ENCODE measurements around the gene PDIA4. TPM values are rescaled to one million over a fixed set of nuclear protein-coding genes. Genes with fewer than 3 reads are reported as not detected.
"Not testable (repeated sequence)": the region's sequence is repeated elsewhere in the genome, so short reads cannot be mapped to it uniquely, and the experiment has no call there.

Gene PDIA4
- total and polyA plus RNA-seq, 4 donors = 80.2 to 123 (median 85.5) TPM

- no peaks in the 10 kb centered on the region for H3K27me3 ChIP-seq (ENCODE audit: control insufficient read depth, insufficient read depth, low read length)
- H3K36me3 ChIP-seq (ENCODE audit: control insufficient read depth, insufficient read depth, low read length) = no peaks in the 10 kb centered on the region
- peak overlapping the region; percentile 74 for H3K4me3 ChIP-seq (ENCODE audit: low read depth, low read length)
- peak overlapping the region; percentile 75 for H3K27ac ChIP-seq (ENCODE audit: low read depth, low read length)
- peaks cover 12% of the 10 kb centered on the region for H3K4me1 ChIP-seq (ENCODE audit: control insufficient read depth, insufficient read depth, low read length)
- peak in 4 of 6 donors; percentile 27 to 89 (median 60) for DNase-seq (ENCODE audit: low read depth in 4 of 6, low spot score in 6 of 6)
- WGBS (ENCODE audit: insufficient coverage) = 0% methylated on average over 12 of the region's 23 CpGs
- H3K9me3 ChIP-seq (ENCODE audit: control insufficient read depth, insufficient read depth, low read length) = no peaks in the 10 kb centered on the region
Measured at GRCh38 chr7:148982654-148983199, 45.6 kb downstream of the PDIA4 start.

- Histone ChIP-seq H3K27me3 (ENCODE audit: control insufficient read depth, insufficient read depth, low read length) (no peaks in the 10 kb centered on the region), H3K9me3 (ENCODE audit: control insufficient read depth, insufficient read depth, low read length) (no peaks in the 10 kb centered on the region), H3K4me1 (ENCODE audit: control insufficient read depth, insufficient read depth, low read length) (peaks cover 4% of the 10 kb centered on the region), H3K27ac (ENCODE audit: low read depth, low read length) (no peak overlapping the region), H3K4me3 (ENCODE audit: low read depth, low read length) (no peak overlapping the region), H3K36me3 (ENCODE audit: control insufficient read depth, insufficient read depth, low read length) (no peaks in the 10 kb centered on the region)
- 84% methylated on average over 7 of the region's 9 CpGs for WGBS (ENCODE audit: insufficient coverage)
- DNase-seq (ENCODE audit: low read depth in 4 of 6, low spot score in 6 of 6) = no peak
Measured at GRCh38 chr7:148979827-148980226, 48.5 kb downstream of the PDIA4 start.

- not testable (repeated sequence) for DNase-seq (ENCODE audit: low read depth in 4 of 6, low spot score in 6 of 6); H3K27me3 ChIP-seq (ENCODE audit: control insufficient read depth, insufficient read depth, low read length); H3K27ac ChIP-seq (ENCODE audit: low read depth, low read length); H3K36me3 ChIP-seq (ENCODE audit: control insufficient read depth, insufficient read depth, low read length); H3K4me1 ChIP-seq (ENCODE audit: control insufficient read depth, insufficient read depth, low read length); H3K9me3 ChIP-seq (ENCODE audit: control insufficient read depth, insufficient read depth, low read length); H3K4me3 ChIP-seq (ENCODE audit: low read depth, low read length)
- 51% methylated on average over 2 of the region's 7 CpGs for WGBS (ENCODE audit: insufficient coverage)
Measured at GRCh38 chr7:148979072-148979471, 49.2 kb downstream of the PDIA4 start.

- H3K9me3 ChIP-seq (ENCODE audit: control insufficient read depth, insufficient read depth, low read length) = no peaks in the 10 kb centered on the region
- H3K36me3 ChIP-seq (ENCODE audit: control insufficient read depth, insufficient read depth, low read length) = no peaks in the 10 kb centered on the region
- peaks cover 4% of the 10 kb centered on the region for H3K4me1 ChIP-seq (ENCODE audit: control insufficient read depth, insufficient read depth, low read length)
- no peak overlapping the region for H3K4me3 ChIP-seq (ENCODE audit: low read depth, low read length)
- no peak for DNase-seq (ENCODE audit: low read depth in 4 of 6, low spot score in 6 of 6)
- H3K27ac ChIP-seq (ENCODE audit: low read depth, low read length) = no peak overlapping the region
- H3K27me3 ChIP-seq (ENCODE audit: control insufficient read depth, insufficient read depth, low read length) = no peaks in the 10 kb centered on the region
- WGBS (ENCODE audit: insufficient coverage) = 56% methylated on average over 7 of the region's 8 CpGs
Measured at GRCh38 chr7:148978091-148978490, 50.2 kb downstream of the PDIA4 start.

GRCh38 chr7:148975896-148976295, 52.4 kb downstream of the PDIA4 start:
- no peak for DNase-seq (ENCODE audit: low read depth in 4 of 6, low spot score in 6 of 6)
- H3K4me1 ChIP-seq (ENCODE audit: control insufficient read depth, insufficient read depth, low read length) = no peaks in the 10 kb centered on the region
- 50% methylated on average over 3 of the region's 3 CpGs for WGBS (ENCODE audit: insufficient coverage)
- H3K9me3 ChIP-seq (ENCODE audit: control insufficient read depth, insufficient read depth, low read length) = no peaks in the 10 kb centered on the region
- no peaks in the 10 kb centered on the region for H3K27me3 ChIP-seq (ENCODE audit: control insufficient read depth, insufficient read depth, low read length)
- no peaks in the 10 kb centered on the region for H3K36me3 ChIP-seq (ENCODE audit: control insufficient read depth, insufficient read depth, low read length)
- H3K27ac ChIP-seq (ENCODE audit: low read depth, low read length) = no peak overlapping the region
- no peak overlapping the region for H3K4me3 ChIP-seq (ENCODE audit: low read depth, low read length)

GRCh38 chr7:148973256-148973655, 55.0 kb downstream of the PDIA4 start:
- WGBS (ENCODE audit: insufficient coverage) = 78% methylated on average over 5 of the region's 6 CpGs
- Histone ChIP-seq H3K36me3 (ENCODE audit: control insufficient read depth, insufficient read depth, low read length) (no peaks in the 10 kb centered on the region), H3K27me3 (ENCODE audit: control insufficient read depth, insufficient read depth, low read length) (no peaks in the 10 kb centered on the region), H3K4me3 (ENCODE audit: low read depth, low read length) (no peak overlapping the region), H3K4me1 (ENCODE audit: control insufficient read depth, insufficient read depth, low read length) (no peaks in the 10 kb centered on the region), H3K27ac (ENCODE audit: low read depth, low read length) (no peak overlapping the region), H3K9me3 (ENCODE audit: control insufficient read depth, insufficient read depth, low read length) (no peaks in the 10 kb centered on the region)
- DNase-seq (ENCODE audit: low read depth in 4 of 6, low spot score in 6 of 6) = no peak

GRCh38 chr7:148972375-148972774, 55.9 kb downstream of the PDIA4 start:
- H3K27me3 ChIP-seq (ENCODE audit: control insufficient read depth, insufficient read depth, low read length) = no peaks in the 10 kb centered on the region
- H3K4me3 ChIP-seq (ENCODE audit: low read depth, low read length) = no peak overlapping the region
- no peaks in the 10 kb centered on the region for H3K4me1 ChIP-seq (ENCODE audit: control insufficient read depth, insufficient read depth, low read length)
- H3K36me3 ChIP-seq (ENCODE audit: control insufficient read depth, insufficient read depth, low read length) = no peaks in the 10 kb centered on the region
- H3K9me3 ChIP-seq (ENCODE audit: control insufficient read depth, insufficient read depth, low read length) = no peaks in the 10 kb centered on the region
- no peak for DNase-seq (ENCODE audit: low read depth in 4 of 6, low spot score in 6 of 6)
- H3K27ac ChIP-seq (ENCODE audit: low read depth, low read length) = no peak overlapping the region
- WGBS (ENCODE audit: insufficient coverage) = 89% methylated on average over 7 of the region's 7 CpGs

GRCh38 chr7:148967602-148968001, 60.7 kb downstream of the PDIA4 start:
- 90% methylated on average over 2 of the region's 3 CpGs for WGBS (ENCODE audit: insufficient coverage)
- Histone ChIP-seq H3K36me3 (ENCODE audit: control insufficient read depth, insufficient read depth, low read length) (no peaks in the 10 kb centered on the region), H3K4me1 (ENCODE audit: control insufficient read depth, insufficient read depth, low read length) (peaks cover 16% of the 10 kb centered on the region), H3K9me3 (ENCODE audit: control insufficient read depth, insufficient read depth, low read length) (no peaks in the 10 kb centered on the region), H3K27me3 (ENCODE audit: control insufficient read depth, insufficient read depth, low read length) (no peaks in the 10 kb centered on the region), H3K4me3 (ENCODE audit: low read depth, low read length) (no peak overlapping the region), H3K27ac (ENCODE audit: low read depth, low read length) (no peak overlapping the region)
- no peak for DNase-seq (ENCODE audit: low read depth in 4 of 6, low spot score in 6 of 6)

GRCh38 chr7:148967032-148967372, 61.3 kb downstream of the PDIA4 start:
- no peaks in the 10 kb centered on the region for H3K36me3 ChIP-seq (ENCODE audit: control insufficient read depth, insufficient read depth, low read length)
- WGBS (ENCODE audit: insufficient coverage) = 48% methylated on average over 7 of the region's 13 CpGs
- H3K4me3 ChIP-seq (ENCODE audit: low read depth, low read length) = peak overlapping the region; percentile 32
- no peak overlapping the region for H3K27ac ChIP-seq (ENCODE audit: low read depth, low read length)
- H3K27me3 ChIP-seq (ENCODE audit: control insufficient read depth, insufficient read depth, low read length) = no peaks in the 10 kb centered on the region
- H3K9me3 ChIP-seq (ENCODE audit: control insufficient read depth, insufficient read depth, low read length) = no peaks in the 10 kb centered on the region
- no peak for DNase-seq (ENCODE audit: low read depth in 4 of 6, low spot score in 6 of 6)
- peaks cover 16% of the 10 kb centered on the region for H3K4me1 ChIP-seq (ENCODE audit: control insufficient read depth, insufficient read depth, low read length)

- 63% methylated on average over 3 of the region's 15 CpGs for WGBS (ENCODE audit: insufficient coverage)
- Histone ChIP-seq H3K27ac (ENCODE audit: low read depth, low read length) (peak overlapping the region; percentile 53), H3K27me3 (ENCODE audit: control insufficient read depth, insufficient read depth, low read length) (no peaks in the 10 kb centered on the region), H3K4me3 (ENCODE audit: low read depth, low read length) (peak overlapping the region; percentile 70), H3K4me1 (ENCODE audit: control insufficient read depth, insufficient read depth, low read length) (peaks cover 16% of the 10 kb centered on the region), H3K9me3 (ENCODE audit: control insufficient read depth, insufficient read depth, low read length) (no peaks in the 10 kb centered on the region), H3K36me3 (ENCODE audit: control insufficient read depth, insufficient read depth, low read length) (no peaks in the 10 kb centered on the region)
- no peak for DNase-seq (ENCODE audit: low read depth in 4 of 6, low spot score in 6 of 6)
Measured at GRCh38 chr7:148964483-148965267, 63.6 kb downstream of the PDIA4 start.
